ENCODE results near the gene CRISPLD2.

- TF ChIP-seq TCF7L2 (IDR thresholded peaks at IDR 0.05; ENCODE audit: borderline replicate concordance, low read depth, low read length) = no peak
- no peak for TF ChIP-seq ZNF121 (tag by site-specific recombination; IDR thresholded peaks at IDR 0.05)
- TF ChIP-seq ZNF266 (tag by site-specific recombination; IDR thresholded peaks at IDR 0.05; ENCODE audit: low read depth) = no peak
- no peak for TF ChIP-seq ZNF580 (tag by site-specific recombination; IDR thresholded peaks at IDR 0.05)
- no peak for TF ChIP-seq CTCF (tag by site-specific recombination; IDR thresholded peaks at IDR 0.05)
- no peak for TF ChIP-seq ZNF248 (tag by site-specific recombination; IDR thresholded peaks at IDR 0.05)
- no peak for TF ChIP-seq REST (tag by site-specific recombination; IDR thresholded peaks at IDR 0.05)
Measured at GRCh38 chr16:84794626-84795025, 25.2 kb upstream of the CRISPLD2 start.

All from HEK293 (cell line).